Stimulated activated effector memory CD8-positive, alpha-beta T cell treated with anti-CD3 and anti-CD28 coated beads, Interleukin-12 subunit alpha, Interleukin-12 subunit beta, amount 100 ng/mL, for 72 hours (primary cell): ENCODE results near the gene DYNC1LI2.
"Not testable (repeated sequence)": the region's sequence is repeated elsewhere in the genome, so short reads cannot be mapped to it uniquely, and the experiment has no call there.

Experiments used
- ATAC-seq: fragments of 150-1000 bp; cut with Tn5 transposase; 2 replicates; pipeline ENCODE4 v1.10.0; 2021
- DNase-seq, 2 donors: peaks; one replicate each; pipeline ENCODE4 v3.0.0; 2021 to 2022; ENCODE audit warnings: low spot score in 2 of 2
- H3K27ac Mint-ChIP-seq: one replicate; pipeline ENCODE4 v1.8.0; 2022; ENCODE audit warnings: mild to moderate bottlenecking, mixed read lengths
- H3K36me3 Mint-ChIP-seq: one replicate; pipeline ENCODE4 v1.8.0; 2022; ENCODE audit warnings: mild to moderate bottlenecking, mixed read lengths
- H3K4me1 Mint-ChIP-seq: one replicate; pipeline ENCODE4 v1.8.0; 2022; ENCODE audit warnings: mixed read lengths
- H3K4me3 Mint-ChIP-seq: one replicate; pipeline ENCODE4 v1.8.0; 2022; ENCODE audit warnings: mild to moderate bottlenecking, mixed read lengths
- H3K9me3 Mint-ChIP-seq: one replicate; pipeline ENCODE4 v1.8.0; 2022; ENCODE audit warnings: mixed read lengths

The DYNC1LI2 gene

GRCh38 chr16:66695935-66696668, 55.3 kb downstream of the DYNC1LI2 start:
- ATAC-seq (peak; percentile 72), DNase-seq (peak; percentile 20 to 67)
- Mint-ChIP-seq H3K4me3 (peak overlapping the region; percentile 63), H3K27ac (no peak overlapping the region), H3K36me3 (no peaks in the 10 kb centered on the region), H3K4me1 (no peaks in the 10 kb centered on the region), H3K9me3 (no peaks in the 10 kb centered on the region)

- no peaks in the 10 kb centered on the region for H3K9me3 Mint-ChIP-seq
- peak overlapping the region; percentile 63 for H3K4me3 Mint-ChIP-seq
- DNase-seq (no peak), ATAC-seq (no peak)
- no peaks in the 10 kb centered on the region for H3K4me1 Mint-ChIP-seq
- no peaks in the 10 kb centered on the region for H3K36me3 Mint-ChIP-seq
- no peak overlapping the region for H3K27ac Mint-ChIP-seq
Measured at GRCh38 chr16:66695471-66695934, 55.9 kb downstream of the DYNC1LI2 start.

DNA sequence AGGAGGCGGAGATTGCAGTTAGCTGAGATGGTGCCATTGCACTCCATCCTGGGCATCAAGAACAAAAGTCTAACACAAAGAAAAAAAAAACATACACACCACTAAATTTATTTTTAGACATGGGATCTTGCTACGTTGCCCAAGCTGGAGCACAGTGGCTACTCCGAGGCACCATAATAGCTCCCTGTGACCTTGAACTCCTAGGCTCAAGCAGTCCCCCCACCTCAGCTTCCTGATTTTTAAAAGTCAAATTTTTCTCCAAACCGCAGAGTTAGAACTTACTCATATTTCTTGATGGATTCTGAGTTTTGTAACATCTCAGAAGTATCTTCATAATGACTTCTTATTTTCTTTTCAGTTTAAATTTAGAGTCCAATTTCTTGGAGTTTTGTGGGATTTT, 58.3 kb downstream of the DYNC1LI2 start:
- ATAC-seq (no peak), DNase-seq (no peak)
- Mint-ChIP-seq H3K36me3 (no peaks in the 10 kb centered on the region), H3K4me1 (no peaks in the 10 kb centered on the region), H3K9me3 (no peaks in the 10 kb centered on the region), H3K27ac (no peak overlapping the region), H3K4me3 (no peak overlapping the region)

DNA sequence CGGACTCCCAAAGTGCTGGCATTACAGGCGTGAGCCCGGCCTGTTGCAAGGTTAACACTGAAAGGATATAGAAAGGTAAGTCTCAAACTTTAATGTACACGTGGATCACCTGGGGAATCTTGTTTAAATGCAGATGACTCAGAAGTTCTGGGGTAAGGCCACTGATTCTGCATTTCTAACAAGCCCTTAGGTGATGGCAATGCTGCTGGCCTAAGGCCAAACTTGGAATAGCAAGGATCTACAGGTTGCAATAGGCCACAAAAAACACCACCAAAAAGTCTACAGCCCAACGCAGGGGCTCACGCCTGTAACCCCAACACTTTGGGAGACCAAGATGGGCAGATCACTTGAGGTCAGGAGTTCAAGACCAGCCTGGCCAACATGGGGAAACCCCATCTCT, 59.1 kb downstream of the DYNC1LI2 start:
- no peak for DNase-seq
- no peak overlapping the region for H3K4me3 Mint-ChIP-seq
- ATAC-seq, result no peak
- H3K4me1 Mint-ChIP-seq, result no peaks in the 10 kb centered on the region
- H3K9me3 Mint-ChIP-seq, result no peaks in the 10 kb centered on the region
- no peaks in the 10 kb centered on the region for H3K36me3 Mint-ChIP-seq
- H3K27ac Mint-ChIP-seq, result no peak overlapping the region

DNA sequence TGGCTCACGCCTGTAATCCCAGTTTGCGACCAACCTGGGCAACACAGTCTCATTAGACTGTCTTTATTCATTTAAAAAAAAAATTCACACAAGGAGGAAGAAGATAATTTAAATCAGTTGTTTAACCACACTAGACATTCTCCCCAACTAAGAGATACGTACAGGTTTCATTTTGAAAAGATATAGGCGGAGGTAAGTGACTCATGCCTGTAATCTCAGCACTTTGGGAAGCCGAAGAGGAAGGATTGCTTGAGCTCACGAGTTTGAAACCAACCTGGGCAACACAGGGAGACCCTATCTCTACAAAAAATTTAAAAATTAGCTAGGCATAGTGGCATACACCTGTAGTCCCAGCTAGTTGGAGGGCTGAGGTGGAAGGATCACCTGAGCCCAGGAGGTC, 60.2 kb downstream of the DYNC1LI2 start:
- no peak overlapping the region for H3K27ac Mint-ChIP-seq
- DNase-seq (no peak), ATAC-seq (no peak)
- no peaks in the 10 kb centered on the region for H3K9me3 Mint-ChIP-seq
- H3K4me1 Mint-ChIP-seq, result no peaks in the 10 kb centered on the region
- H3K4me3 Mint-ChIP-seq, result no peak overlapping the region
- H3K36me3 Mint-ChIP-seq, result no peaks in the 10 kb centered on the region

- Mint-ChIP-seq H3K27ac (no peak overlapping the region), H3K4me1 (no peaks in the 10 kb centered on the region), H3K4me3 (no peak overlapping the region), H3K9me3 (no peaks in the 10 kb centered on the region), H3K36me3 (no peaks in the 10 kb centered on the region)
- no peak for ATAC-seq
- DNase-seq, result no peak
Measured at GRCh38 chr16:66690106-66690847, 61.1 kb downstream of the DYNC1LI2 start.

- H3K27ac Mint-ChIP-seq, result no peak overlapping the region
- H3K9me3 Mint-ChIP-seq, result no peaks in the 10 kb centered on the region
- H3K4me3 Mint-ChIP-seq, result no peak overlapping the region
- H3K4me1 Mint-ChIP-seq, result no peaks in the 10 kb centered on the region
- H3K36me3 Mint-ChIP-seq, result no peaks in the 10 kb centered on the region
- DNase-seq (no peak), ATAC-seq (no peak)
Measured at GRCh38 chr16:66689282-66689681, 62.1 kb downstream of the DYNC1LI2 start.

- no peak overlapping the region for H3K4me3 Mint-ChIP-seq
- H3K4me1 Mint-ChIP-seq, result no peaks in the 10 kb centered on the region
- ATAC-seq (no peak), DNase-seq (no peak)
- no peaks in the 10 kb centered on the region for H3K36me3 Mint-ChIP-seq
- no peaks in the 10 kb centered on the region for H3K9me3 Mint-ChIP-seq
- no peak overlapping the region for H3K27ac Mint-ChIP-seq
Measured at GRCh38 chr16:66687906-66688625, 63.3 kb downstream of the DYNC1LI2 start.

DNA sequence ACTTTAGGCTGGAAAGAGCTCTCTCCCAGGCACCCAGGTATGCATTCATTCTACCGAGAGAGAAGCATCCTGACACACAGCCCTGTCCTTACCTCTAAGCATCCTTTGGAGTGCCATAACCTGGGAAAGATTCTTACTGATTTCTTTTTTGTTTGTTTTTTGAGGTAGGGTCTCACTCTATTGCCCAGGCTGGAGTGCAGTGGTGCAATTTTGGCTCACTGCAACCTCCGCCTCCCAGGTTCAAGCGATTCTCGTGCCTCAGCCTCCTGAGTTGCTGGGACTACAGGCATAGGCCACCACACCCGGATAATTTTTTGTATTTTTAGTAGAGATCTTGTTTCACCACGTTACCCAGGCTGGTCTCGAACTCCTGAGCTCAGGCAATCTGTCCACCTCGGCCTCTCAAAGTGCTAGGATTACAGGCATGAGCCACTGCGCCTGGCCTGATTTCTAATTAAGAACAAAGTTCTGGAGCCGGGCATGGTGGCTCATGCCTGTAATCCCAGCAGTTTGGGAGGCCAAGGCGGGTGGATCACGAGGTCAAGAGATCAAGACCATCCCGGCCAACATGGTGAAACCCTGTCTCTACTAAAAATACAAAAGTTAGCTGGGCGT, 65.8 kb downstream of the DYNC1LI2 start:
- not testable (repeated sequence) for H3K9me3 Mint-ChIP-seq, H3K36me3 Mint-ChIP-seq, ATAC-seq, H3K4me3 Mint-ChIP-seq, H3K27ac Mint-ChIP-seq, DNase-seq, H3K4me1 Mint-ChIP-seq

DNA sequence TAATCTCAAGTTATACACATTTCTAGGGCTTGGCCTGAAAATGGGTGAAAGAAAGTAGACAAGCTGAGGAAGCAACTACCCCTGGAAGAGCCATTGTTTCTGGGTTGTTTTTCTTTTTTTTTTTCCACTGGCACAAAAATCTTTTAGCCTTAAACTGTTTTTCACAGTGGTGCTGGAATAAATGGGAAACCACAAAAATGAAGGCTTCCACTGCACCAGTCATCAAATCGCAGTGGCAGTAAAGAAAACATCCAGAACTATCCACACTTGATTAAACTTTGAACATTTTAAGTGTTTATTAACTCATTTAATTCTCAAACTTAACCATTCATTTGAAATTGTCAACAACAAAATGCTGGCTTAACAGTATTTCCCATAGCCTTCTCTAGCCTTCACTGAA, 69.1 kb downstream of the DYNC1LI2 start:
- no peaks in the 10 kb centered on the region for H3K9me3 Mint-ChIP-seq
- H3K4me1 Mint-ChIP-seq, result no peaks in the 10 kb centered on the region
- no peaks in the 10 kb centered on the region for H3K36me3 Mint-ChIP-seq
- no peak for DNase-seq
- no peak overlapping the region for H3K27ac Mint-ChIP-seq
- H3K4me3 Mint-ChIP-seq, result no peak overlapping the region
- no peak for ATAC-seq

- Mint-ChIP-seq H3K4me1 (no peaks in the 10 kb centered on the region), H3K36me3 (no peaks in the 10 kb centered on the region)
- ATAC-seq, result no peak
Measured at GRCh38 chr16:66681676-66682075, 69.7 kb downstream of the DYNC1LI2 start.

DNA sequence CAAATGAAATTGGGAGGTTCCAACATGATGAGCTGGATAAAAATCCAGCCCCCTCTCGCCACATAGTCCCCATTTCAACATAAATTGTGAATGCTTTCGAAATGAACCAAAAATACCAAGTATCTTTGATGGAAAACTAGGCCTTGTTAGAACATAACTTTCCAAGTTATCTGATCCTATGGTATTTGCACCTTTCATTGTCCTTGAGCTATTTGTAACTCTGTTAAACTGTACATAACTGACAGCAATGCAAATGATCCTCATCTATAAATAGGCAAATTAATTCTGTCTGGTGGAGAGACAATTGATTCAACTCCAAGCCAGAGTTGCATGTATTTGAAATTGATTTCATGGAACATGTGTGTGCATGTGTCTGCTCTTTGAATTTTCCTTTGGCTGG, 73.1 kb downstream of the DYNC1LI2 start:
- DNase-seq, result no peak
- H3K36me3 Mint-ChIP-seq, result no peaks in the 10 kb centered on the region
- no peak overlapping the region for H3K27ac Mint-ChIP-seq
- H3K4me1 Mint-ChIP-seq, result no peaks in the 10 kb centered on the region
- no peaks in the 10 kb centered on the region for H3K9me3 Mint-ChIP-seq
- ATAC-seq, result no peak
- no peak overlapping the region for H3K4me3 Mint-ChIP-seq

More at GRCh38 chr16:66681676-66682075, 69.7 kb downstream of the DYNC1LI2 start:
- Mint-ChIP-seq H3K9me3 (no peaks in the 10 kb centered on the region), H3K4me3 (no peak overlapping the region), H3K27ac (no peak overlapping the region)
- DNase-seq, result no peak

DNA sequence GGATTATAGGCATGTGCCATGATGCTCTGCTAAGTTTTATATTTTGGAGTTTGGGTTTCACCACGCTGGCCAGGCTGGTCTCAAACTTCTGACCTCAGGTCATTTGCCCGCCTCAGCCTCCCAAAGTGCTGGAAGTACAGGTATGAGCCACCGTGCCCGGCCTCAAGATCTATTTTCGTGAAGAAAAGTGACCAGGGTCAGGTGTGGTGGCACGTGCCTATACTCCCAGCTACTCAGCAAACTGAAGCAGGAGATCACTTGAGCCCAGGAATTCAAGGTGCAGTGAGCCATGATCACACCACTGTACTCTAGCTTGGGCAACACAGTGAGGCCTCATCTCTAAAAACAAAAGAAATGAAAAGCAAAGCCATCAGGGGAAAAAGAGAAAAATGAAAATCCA, 73.6 kb downstream of the DYNC1LI2 start:
- ATAC-seq (no peak), DNase-seq (no peak)
- Mint-ChIP-seq H3K27ac (no peak overlapping the region), H3K9me3 (no peaks in the 10 kb centered on the region), H3K4me3 (no peak overlapping the region), H3K36me3 (no peaks in the 10 kb centered on the region), H3K4me1 (no peaks in the 10 kb centered on the region)

- no peaks in the 10 kb centered on the region for H3K36me3 Mint-ChIP-seq
- no peak for ATAC-seq
- no peak overlapping the region for H3K4me3 Mint-ChIP-seq
- no peaks in the 10 kb centered on the region for H3K9me3 Mint-ChIP-seq
- peak overlapping the region; percentile 48 for H3K27ac Mint-ChIP-seq
- H3K4me1 Mint-ChIP-seq, result no peaks in the 10 kb centered on the region
- no peak for DNase-seq
Measured at GRCh38 chr16:66677179-66677578, 74.2 kb downstream of the DYNC1LI2 start.

DNA sequence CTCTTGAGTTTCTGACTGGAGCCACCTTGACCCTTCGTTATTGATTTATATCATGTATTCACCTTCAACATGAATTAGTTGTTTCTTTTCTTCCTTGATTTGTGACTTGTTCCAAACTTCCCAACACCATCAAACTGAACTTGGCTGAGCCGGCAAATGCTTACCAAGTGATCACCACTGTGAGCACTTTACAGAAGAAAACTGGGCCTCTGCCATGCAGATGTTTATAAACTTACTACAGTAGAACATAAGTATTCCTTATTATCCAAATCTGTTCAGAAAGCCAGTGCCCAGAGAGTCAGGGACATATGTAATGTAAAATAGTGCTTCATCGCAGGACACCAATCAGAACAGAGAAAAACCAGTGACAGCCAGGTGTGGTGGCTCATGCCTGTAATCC, 74.8 kb downstream of the DYNC1LI2 start:
- no peak overlapping the region for H3K4me3 Mint-ChIP-seq
- H3K9me3 Mint-ChIP-seq, result no peaks in the 10 kb centered on the region
- ATAC-seq (no peak), DNase-seq (no peak)
- H3K27ac Mint-ChIP-seq, result peak overlapping the region; percentile 48
- H3K4me1 Mint-ChIP-seq, result no peaks in the 10 kb centered on the region
- no peaks in the 10 kb centered on the region for H3K36me3 Mint-ChIP-seq
